IPS-18c (cell line): ENCODE measurements around the gene GIPC3.

ENCODE experiments used
- H3K4me3 ChIP-seq: 2 replicates; pipeline ENCODE4 v1.7.0; 2013; ENCODE audit warnings: low read depth, mild to moderate bottlenecking, low read length, moderate library complexity; ENCODE audit not compliant: insufficient read depth
- H3K9me3 ChIP-seq: one replicate; pipeline ENCODE4 v1.6.1; 2013; ENCODE audit warnings: mild to moderate bottlenecking, low read length, moderate library complexity; ENCODE audit not compliant: control insufficient read depth, insufficient read depth

Gene GIPC3

DNA sequence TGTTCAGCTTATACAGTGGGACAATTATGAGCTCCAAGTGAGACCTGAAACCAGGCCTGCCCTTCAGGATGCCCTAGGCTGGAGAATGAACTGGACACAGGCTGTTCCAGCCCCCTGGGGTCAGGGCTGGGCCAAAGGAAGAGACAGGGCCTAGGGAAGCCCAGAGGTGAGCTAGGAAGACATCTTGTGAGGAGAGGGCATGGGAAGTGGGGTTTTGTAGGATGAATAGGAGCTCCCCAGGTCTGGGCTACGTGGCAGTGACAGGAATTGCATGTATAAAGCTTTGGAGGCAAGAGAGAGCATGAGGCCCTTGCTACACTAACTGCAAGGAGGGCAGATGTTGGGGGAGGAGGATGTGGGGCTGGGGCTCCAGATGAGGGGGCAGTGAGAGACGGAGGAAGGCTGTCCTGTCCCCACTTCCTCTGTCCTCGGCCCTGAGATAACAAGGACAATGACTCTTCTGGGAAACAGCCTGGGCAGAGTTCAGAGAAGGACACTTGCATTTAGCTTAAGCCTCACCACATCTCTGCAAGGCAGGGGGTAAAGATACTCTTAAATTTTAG is 22.9 kb downstream of the GIPC3 start:
- no peak overlapping the region for H3K4me3 ChIP-seq
- no peaks in the 10 kb centered on the region for H3K9me3 ChIP-seq

DNA sequence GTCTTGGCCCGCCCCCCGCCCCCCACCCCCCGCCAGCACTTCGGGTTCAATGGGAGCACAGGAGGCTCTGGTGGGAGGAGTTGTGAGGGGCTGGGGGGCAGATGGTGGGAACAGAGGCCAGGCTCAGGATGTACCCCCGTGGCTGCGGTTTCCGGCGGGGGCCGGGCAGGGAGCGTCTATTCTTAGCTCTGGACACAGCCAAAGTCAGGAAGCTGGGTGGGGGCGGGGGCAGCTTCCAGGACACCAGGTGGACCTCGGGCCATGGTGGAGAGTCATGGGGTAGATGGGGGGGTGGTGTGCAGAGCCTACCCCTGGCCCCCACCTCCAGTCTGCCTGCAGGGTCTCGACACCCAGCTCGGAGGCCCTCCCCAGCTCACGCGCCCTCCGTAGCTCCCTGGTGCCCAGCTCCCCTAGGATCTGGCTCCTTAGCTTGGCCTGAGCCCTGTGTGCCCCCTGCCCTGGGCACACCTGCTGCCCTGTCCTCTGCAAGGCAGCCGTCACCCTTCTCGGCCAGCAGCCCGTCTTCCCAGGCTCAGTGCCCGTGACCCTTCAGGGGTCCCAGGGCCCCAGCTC is 23.6 kb downstream of the GIPC3 start:
- H3K4me3 ChIP-seq = no peak overlapping the region
- no peaks in the 10 kb centered on the region for H3K9me3 ChIP-seq

DNA sequence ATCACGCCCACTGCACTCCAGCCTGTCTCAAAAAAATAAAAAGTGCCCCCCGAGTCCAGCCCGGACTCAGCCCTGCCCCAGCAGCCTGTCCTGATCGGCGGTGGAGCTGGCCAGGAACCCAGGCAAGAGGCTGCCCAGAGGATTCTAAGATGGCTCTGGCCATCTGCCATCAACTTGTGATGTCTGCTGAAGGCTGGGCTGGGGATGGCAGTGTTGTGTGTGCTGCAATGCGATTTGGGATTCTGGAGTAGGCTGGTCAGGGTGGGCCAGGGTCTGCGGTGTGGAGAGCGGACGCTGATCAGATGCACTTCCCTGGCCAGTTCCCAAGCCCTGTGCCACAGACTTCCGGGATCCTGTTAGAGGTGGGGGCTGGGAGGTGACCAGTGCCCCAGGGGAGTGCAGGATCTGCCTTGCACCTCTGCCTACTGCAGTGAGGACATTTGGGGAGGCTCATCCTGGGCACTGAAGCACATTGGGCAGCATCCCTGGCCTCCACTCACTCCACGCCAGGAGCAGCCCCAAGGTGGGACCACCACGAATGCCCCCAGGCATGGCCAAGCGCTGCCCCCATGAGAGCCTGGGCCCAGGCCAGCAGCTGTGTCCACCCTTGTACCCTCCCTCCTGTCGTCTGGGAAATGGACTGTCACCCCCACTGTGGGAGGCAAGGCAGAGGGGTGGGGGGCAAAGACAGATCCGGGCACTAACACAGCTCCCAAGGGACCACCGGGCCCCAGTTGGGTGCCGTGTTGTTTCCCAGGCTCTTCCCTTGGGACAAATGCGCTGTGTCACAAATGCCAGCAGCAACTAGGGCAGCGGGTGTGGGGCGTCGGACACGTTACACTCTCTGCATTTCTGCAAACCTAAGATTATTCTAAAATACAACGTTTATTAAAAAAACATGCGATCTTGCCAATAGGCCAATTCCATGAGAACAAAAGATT is 24.8 kb downstream of the GIPC3 start:
- no peaks in the 10 kb centered on the region for H3K9me3 ChIP-seq
- no peak overlapping the region for H3K4me3 ChIP-seq

DNA sequence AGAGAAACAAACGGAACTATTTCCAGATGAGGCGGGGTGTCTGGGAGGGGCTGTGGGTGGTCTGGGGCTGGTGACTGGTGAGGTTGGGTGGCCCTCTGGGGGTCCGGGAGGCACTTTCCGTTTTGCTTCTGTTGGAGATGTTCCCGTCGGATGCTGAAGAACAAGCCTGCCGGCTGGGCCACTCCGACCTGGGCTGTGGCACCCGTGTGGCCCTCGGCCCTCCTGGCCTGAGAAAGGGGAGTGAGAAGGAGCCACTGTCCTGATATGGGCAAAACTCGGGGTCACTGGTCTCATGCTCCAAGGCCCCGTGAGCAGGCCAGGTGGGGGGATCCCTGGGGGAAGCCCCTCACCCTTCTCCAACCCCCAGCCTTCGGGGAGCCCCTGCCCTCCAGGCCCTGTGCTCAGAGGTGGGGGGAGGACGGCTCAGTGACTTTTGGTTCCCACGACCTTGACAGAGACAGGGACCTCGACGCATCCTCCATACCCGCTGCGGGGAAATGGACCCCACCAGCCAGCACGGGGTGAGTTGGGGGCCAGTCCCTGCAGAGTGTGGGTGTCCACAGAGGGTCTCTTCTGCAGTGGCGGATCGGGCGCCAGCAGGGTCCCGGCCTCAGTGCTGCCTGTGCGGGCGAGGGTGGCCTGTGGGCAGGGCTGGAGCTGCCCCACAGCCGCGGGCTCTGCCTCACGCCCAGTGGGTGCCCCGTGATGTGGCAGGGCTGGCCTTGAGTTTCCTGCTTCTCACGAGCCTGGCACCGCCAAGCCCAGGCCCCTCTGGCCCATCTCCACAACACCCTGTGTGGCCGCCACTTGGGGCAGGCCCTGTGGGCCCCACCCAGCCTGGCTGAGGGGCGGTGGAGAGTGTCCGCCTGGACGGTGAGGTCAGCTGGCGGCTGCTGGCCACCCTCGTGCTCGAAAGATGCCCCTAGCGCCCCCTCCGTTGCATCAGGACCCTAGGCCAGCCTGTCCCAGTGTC is 25.8 kb downstream of the GIPC3 start:
- H3K4me3 ChIP-seq = no peak overlapping the region
- H3K9me3 ChIP-seq = no peaks in the 10 kb centered on the region

DNA sequence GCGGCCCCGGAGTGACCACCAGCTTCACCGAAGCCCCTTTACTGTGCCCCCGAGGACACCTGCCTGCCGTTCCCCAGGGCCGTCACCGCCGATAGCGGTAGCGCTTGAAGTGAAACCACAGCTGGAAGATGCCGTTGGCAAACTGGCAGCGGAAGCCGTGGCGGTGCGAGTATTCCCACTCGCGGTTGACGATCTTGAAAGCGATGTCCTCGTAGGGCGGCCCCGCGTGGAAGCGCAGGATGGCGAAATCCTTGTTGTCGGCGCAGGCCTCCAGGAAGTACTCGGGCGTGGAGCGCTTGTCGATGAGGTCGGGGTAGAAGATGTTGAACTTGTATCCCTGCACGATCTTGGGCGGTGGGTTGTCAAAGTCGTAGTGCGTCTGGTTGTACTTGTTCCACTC is 26.6 kb downstream of the GIPC3 start:
- H3K9me3 ChIP-seq = no peaks in the 10 kb centered on the region
- H3K4me3 ChIP-seq = no peak overlapping the region

DNA sequence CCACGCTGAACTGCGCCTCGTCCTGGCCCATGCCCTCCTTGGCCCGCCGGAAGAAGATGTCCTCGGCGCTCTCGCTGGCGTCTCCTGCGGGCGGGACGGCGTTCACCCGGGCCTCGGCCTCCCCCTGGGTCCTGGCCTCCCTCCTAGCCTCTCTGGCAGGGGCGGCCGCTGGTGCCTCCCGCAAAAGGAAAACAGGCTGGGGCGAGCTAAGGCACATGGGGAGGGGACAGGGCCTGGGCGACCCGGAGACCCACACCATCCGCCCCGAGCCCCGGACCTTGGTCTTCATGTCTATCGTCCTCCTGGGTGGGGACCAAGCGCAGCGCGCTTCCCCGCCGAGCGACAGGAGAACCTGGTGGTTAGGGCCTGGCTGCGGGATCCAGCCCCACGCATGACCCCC is 27.1 kb downstream of the GIPC3 start:
- Histone ChIP-seq H3K9me3 (no peaks in the 10 kb centered on the region), H3K4me3 (no peak overlapping the region)

DNA sequence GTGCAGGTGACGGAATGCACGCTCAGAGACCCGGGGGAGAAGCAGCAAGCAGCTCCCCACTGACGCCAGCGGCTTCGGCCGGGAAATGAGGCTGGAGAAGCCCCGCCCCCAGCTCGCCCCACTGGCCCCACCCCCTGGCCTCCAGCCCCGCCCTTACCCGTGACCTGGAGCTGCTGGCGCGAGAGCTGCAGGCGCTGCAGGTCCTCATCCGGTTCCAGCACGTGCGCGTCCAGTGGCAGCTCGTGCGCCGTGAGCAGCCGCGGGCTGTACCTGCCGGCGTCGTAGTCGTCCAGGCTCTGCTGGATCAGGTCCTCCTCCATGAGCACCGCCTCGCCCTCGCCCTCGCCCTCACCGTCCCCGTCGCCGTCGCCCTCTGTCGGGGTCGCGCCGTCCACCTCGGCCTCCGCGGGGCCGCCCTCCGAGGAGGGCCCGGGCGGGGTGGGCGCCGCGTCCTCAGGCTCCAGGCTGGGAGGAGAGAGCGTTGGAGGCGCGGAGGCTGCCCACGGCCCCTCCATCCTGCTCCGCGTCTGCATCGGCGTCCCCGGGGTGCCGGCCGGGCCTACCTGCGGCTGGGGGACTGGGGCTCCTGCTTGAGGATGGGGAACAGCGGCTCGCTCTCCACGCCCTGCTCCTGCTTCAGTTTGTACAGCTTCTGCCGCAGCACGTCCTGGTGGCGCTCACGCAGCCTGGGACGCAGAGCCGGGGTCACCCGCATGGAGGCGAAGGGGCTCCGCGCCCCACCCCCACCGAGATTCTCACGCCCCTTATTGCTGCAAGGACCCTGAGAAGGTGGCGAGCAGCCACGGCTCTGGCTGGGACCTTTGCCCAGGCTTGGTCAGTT is 27.8 kb downstream of the GIPC3 start:
- no peak overlapping the region for H3K4me3 ChIP-seq
- H3K9me3 ChIP-seq = no peaks in the 10 kb centered on the region

DNA sequence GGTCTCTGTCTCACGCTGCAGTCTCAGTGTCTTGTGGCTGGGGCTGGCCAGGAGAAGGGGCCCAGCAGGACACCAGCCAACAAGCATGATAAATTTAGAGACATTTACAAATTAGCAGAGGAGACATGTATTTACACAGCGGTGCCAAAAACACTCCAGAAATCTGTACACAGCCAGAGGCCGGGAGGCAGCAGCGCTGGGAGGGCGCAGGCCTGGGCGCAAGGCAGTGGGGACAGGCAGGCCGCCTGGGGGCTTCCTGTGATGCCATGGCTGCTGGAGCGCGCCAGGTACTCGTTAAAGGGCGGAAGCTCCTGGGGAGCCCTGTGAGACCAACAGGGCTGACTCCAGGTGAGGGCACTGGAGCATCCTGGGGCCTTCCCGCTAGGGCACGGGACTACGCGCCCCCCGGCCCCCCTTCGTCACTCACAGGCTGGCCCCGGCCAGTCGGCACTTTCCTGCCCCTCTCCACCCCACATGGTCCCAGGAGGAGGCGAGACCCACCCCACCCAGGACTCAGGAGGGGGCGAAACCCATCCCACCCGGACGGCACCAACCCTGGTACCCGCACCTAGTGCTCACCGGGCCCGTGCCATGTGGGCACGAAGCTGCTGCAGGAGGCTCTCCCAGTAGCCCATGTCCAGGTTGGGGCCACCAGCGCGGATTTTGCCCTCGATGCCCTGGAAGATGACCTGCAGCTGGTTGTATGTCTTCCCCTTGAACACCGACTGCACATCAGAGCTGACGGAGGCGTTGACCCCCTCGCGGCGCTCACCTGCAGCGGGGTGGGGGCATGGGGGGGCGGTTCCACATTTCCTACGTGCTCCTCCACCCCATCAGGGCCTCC is 28.8 kb downstream of the GIPC3 start:
- Histone ChIP-seq H3K9me3 (no peaks in the 10 kb centered on the region), H3K4me3 (no peak overlapping the region)

DNA sequence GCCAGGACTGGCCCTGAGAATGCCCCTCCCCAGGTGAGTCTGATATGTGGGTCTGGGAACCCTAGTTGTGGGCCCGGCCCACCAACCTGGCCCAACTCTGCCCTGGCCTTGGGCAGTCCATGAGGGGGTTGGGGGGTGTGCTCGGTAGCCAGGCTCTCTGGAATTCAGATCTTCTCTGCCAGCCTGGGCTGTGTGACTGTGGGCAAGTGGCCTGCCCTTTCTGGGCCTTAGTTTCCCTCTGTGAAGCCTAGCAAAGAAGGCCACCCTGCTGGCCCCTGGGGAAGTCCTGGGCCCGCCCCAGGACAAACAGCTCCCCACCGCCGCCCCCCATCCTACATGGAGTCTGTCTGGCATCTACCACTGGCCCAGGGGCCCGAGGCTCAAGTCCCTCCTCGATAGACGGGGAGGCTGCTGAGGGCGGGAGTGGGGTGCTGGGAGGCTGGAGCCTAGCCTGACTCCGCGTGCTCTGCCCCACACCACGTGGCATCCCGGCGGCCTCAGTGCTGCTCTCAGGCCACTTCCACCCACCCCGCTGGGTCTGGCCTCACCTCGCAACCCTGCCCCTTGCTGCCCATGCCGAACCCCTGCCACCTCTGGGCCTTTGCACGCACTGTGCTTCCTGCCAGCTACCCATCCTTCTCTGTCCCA is 29.7 kb downstream of the GIPC3 start:
- Histone ChIP-seq H3K4me3 (no peak overlapping the region), H3K9me3 (no peaks in the 10 kb centered on the region)

DNA sequence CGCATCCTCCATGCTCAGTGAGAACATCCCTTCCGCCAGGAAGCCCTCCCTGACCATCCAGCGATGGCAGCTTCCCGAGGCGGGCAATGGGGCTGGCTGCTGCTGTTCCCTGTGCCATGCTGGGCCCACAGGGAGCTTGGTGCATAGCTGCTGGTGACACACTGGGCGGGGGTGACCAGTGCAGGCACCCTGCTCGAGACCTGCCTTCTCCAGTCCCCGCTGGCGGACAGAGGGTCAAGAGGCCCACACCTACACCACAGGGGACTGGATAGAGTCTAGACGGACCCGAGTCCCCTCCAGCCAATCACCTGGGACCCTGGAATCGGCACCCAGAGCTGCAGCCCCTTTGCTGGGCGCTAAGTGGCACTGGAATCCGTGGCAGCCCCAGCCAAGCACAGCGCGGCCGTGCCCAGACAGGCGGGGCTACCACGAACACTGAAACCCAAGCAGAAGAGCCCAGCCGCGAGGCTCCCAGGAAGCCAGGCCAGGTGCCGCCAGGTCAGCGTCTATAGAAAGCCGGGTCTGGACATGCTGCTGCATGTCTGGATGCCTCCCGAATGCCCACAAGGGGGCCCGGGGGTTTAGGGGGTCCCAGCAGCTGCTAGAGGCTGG is 30.4 kb downstream of the GIPC3 start:
- Histone ChIP-seq H3K4me3 (no peak overlapping the region), H3K9me3 (no peaks in the 10 kb centered on the region)

DNA sequence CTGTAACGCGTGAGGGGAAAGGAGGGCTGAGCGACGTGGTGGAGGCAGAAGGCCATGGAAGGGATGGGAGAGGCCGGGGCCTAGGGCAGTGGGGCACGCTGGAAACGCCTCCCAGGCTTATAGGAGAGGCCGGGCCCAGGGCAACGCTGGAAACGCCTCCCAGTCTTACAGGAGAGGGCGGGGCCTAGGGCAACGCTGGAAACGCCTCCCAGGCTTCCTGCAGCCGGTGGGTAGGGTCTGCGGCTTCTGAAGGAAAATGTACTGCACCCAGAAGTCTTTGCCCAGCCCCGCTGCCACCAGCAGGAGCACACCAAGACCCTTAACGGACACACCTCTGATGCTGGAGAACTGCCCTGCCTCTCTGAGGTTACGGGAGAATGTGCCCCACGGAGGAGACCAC is 32.2 kb downstream of the GIPC3 start:
- H3K9me3 ChIP-seq = no peaks in the 10 kb centered on the region
- no peak overlapping the region for H3K4me3 ChIP-seq

DNA sequence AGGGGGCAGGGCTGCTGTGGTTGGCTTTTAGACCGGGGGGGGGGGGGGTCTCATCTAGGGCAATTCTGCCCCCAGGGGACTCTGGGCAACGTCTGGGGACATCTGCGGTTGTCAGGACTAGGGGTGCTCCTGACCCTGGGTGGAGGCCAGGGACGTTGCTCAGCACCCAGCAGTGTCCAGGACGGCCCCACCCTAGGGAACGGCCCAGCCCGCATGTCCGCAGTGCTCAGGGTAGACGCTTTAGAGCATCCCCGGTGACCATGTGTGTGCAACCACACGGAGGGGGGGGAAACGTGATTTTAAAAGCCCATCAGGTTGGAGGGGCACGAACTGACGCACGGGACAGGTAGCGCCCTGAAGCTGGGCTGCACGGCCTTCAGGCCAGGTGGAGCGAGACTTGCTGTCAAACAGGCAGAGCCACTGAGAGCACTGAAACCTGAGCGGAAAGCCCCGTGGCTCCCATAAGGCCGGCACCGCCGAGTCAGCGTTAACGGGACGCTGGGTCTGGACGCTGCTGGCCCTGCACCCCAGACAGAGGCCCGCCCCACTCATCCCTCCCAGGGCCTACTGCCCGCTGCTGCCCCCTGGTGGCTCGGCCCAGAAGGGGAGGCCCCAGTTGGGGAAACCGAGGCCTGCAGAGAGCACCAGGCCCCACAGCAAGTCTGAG is 33.0 kb downstream of the GIPC3 start:
- H3K4me3 ChIP-seq = no peak overlapping the region

DNA sequence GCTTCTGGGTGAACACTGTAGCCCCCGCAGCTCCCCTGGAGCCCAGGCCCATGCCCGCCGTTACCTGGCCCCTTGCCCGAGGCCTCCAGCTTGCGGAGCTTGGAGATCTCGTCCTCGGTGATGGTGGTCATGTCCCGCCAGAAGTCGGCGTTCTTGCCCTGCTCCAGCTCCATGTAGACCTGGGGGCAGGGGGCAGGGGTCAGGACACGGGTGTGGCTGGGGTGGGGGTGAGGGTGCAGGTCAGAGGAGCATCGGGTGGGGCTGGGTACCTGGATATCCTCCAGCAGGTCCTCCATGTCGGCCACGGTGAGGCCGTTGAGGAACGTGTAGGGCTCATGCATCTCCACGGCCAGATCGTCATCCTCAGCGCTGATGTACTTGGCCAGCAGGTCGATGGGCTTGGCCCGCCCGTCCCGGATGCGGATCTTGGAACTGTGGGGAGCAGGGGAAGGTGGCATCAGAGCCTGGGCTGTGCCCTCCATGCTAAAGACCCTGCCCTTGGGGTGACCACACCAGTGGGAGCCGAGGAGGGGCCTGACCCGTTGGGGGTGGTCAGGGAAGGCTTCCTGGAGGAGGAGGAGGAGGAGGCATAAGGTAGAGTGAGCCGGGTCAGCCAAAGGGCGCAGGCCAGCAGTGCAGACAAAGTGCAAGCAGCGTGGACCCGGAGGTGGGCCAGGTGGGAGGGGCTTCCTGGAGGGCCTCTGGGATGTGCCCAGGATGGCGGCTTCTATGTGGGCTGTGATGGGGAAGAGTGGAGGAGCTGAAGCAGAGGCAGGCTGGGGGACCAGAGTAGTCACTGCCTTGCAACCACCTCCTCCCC is 33.7 kb downstream of the GIPC3 start:
- no peaks in the 10 kb centered on the region for H3K9me3 ChIP-seq
- H3K4me3 ChIP-seq = no peak overlapping the region

More for the DNA sequence above, 33.0 kb downstream of the GIPC3 start:
- H3K9me3 ChIP-seq = no peaks in the 10 kb centered on the region

DNA sequence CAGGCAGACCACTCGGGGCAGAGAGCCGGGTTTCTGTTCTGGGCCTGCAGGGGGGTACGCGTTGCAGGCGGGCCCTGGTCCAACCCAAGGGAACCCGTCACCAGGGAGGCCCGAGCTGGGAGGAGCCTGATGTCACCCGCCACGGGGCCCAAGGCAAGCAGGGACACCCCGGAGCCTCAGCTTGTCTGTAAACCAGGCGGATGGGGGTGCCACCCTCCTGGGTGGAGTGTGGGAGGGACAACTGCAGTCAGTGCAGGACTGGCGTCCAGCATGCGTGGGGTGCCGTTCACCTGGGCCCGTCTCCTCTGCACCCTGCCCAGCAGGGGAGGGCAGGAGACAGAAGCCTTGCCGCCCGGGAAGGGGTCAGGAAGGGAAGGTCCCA is 34.3 kb downstream of the GIPC3 start:
- Histone ChIP-seq H3K9me3 (no peaks in the 10 kb centered on the region), H3K4me3 (no peak overlapping the region)
